AG20443 (cell line): ENCODE data around the gene CKAP2L.
"Not testable (repeated sequence)": the region's sequence is repeated elsewhere in the genome, so short reads cannot be mapped to it uniquely, and the experiment has no call there.

Experiments
- DNase-seq: peaks from one replicate; pipeline ENCODE4 v3.0.0; 2012; ENCODE audit warnings: low spot score, mixed read lengths

CKAP2L gene

DNA sequence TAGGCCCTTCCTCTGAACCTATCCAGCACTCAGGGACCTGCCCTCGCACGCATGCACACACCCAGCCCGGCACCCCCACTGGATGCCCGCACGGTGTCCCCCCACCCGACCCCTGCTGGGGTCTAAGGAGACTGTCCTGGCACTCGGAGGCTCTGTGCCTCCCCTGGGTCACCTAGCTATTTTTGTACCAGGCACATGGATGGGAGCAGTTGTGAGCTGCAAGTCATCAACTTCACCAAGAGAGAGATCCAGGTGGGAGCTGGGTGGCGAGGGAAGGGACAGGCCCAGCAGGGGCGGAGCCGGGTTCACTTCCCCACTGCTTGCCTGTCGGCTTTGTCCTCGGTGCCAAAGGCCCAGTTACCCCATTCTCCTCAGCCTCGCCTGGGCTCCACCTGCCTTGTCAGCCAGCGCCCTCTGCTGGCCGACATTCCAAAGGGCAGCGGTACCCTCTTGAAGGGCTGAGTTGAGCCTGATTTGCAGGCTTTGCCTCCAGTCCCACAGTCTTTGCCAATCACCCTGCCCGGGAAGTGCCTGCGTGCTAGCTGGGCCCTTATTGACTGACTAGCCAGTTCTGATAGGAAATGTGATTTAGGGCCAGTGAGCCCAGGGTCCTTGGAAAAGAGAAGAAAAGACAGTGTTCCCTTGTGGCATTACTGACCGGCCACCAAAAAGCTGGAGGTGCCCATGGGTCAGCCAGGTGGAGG lies 37.8 kb downstream of the CKAP2L start:
- peak; percentile 97 for DNase-seq

GRCh38 chr2:112725545-112726457 lies 38.6 kb downstream of the CKAP2L start:
- no peak for DNase-seq

GRCh38 chr2:112724591-112725525 lies 39.6 kb downstream of the CKAP2L start:
- no peak for DNase-seq

GRCh38 chr2:112723995-112724394 lies 40.4 kb downstream of the CKAP2L start:
- no peak for DNase-seq

GRCh38 chr2:112723547-112723940 lies 40.9 kb downstream of the CKAP2L start:
- no peak for DNase-seq

DNA sequence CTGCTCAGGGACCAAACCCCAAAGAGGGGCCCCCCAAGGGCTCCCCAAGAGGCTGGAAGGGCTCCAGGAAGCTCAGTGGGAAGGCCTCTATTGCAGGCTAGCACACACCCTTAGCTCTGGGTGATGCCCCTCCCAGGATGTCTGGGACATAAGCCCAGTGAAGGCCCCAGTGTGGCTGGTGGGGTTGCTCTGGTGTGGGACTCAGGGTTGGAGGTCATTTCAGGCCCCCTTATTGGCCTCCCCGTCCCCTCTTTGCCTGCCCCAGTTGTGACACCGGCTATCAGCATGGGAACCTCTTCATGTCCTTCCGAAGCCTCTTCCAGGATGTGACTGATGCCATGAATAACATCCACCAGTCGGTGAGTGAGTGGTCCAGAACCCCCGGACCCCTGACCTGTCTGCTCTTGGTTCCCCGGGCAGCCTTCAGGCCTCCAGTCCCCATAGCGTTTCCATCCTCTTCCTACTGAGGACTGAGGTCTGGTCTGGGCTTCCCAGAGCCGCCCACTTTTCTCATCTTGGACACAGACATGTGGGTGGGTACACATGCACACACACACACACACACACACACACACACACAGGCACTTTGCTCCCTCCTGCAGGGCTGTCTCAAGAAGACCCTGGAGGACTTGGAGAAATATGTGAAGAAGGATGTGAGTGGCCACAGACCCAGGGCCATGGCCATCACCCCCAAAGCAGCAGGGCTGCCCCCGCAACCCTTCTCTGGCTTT lies 41.4 kb downstream of the CKAP2L start:
- no peak for DNase-seq

GRCh38 chr2:112721819-112722522 lies 42.4 kb downstream of the CKAP2L start:
- DNase-seq: no peak

GRCh38 chr2:112720785-112721184 lies 43.6 kb downstream of the CKAP2L start, which contains the start of gene NT5DC4:
Gene NT5DC4 (plus strand): TSS chr2:112721020. CDS start chr2:112721080, 60 bp downstream.
- no peak for DNase-seq

DNA sequence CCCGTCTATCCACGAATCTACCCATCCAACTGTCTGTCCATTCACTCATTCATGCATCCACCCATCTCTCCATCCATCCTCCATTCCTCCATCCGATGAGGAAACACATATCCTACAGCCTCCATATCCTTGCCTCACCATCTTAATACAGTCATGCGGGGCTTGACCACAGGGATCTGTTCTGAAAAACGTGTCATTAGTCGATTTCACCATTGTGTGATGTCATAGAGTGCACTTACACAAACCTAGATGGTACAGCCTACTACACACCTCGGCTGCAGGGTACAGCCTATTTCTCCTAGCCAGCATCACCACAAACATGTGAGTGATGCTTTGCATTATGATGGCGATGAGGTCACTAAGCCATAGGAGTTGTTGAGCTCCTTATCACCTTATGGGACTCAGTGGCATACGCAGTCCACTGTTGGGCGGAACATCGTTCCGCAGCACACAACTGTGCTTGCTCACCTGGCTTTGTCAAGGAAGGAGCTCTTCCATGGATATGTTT lies 45.5 kb downstream of the CKAP2L start:
- DNase-seq: no peak

DNA sequence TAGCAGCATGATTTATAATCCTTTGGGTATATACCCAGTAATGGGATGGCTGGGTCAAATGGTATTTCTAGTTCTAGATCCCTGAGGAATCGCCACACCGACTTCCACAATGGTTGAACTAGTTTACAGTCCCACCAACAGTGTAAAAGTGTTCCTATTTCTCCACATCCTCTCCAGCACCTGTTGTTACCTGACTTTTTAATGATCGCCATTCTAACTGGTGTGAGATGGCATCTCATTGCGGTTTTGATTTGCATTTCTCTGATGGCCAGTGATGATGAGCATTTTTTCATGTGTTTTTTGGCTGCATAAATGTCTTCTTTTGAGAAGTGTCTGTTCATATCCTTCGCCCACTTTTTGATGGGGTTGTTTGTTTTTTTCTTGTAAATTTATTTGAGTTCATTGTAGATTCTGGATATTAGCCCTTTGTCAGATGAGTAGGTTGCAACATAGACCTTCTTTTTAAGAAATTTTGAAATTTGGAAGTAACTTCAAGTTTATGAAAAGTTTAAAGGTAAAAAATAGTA lies 47.5 kb downstream of the CKAP2L start:
- DNase-seq: not testable (repeated sequence)

DNA sequence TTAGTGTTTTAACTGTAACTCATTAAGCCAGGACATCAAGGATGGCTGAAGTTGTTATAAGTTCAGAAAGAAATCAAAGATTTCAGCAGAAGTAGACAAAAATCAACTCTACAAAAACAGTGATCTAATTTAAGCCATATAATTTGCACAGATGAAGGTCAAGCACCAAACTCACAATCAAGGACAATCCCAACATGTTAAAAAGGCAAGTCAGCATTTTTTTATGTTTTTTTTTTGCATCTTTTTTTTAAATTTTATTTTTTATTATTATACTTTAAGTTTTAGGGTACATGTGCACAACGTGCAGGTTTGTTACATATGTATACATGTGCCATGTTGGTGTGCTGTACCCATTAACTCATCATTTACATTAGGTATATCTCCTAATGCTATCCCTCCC lies 48.3 kb downstream of the CKAP2L start:
- DNase-seq: not testable (repeated sequence)

GRCh38 chr2:112714836-112715631 lies 49.4 kb downstream of the CKAP2L start:
- no peak for DNase-seq

- DNase-seq: no peak
Observed at GRCh38 chr2:112714331-112714730, 50.1 kb downstream of the CKAP2L start.

GRCh38 chr2:112713926-112714325 lies 50.5 kb downstream of the CKAP2L start:
- no peak for DNase-seq

DNA sequence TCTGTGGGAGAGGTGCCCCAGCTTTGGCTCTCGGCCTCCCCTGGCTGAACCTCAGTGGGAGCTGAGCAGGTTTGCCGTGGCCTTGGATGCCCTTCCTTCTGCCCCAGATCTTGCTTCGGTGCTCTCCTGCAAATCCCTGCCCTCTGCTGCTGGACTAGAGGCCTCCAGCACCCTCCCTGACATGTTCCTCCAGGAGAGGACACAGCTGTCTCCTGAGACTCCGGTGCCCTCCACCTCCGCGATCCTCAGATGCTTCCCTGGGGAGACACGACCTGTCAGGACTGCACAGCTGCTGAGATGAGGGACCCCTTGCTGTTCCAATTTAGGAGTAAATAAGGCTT lies 50.9 kb downstream of the CKAP2L start:
- DNase-seq: no peak

- peak; percentile 56 for DNase-seq
Observed at GRCh38 chr2:112712903-112713584, 51.4 kb downstream of the CKAP2L start.

DNA sequence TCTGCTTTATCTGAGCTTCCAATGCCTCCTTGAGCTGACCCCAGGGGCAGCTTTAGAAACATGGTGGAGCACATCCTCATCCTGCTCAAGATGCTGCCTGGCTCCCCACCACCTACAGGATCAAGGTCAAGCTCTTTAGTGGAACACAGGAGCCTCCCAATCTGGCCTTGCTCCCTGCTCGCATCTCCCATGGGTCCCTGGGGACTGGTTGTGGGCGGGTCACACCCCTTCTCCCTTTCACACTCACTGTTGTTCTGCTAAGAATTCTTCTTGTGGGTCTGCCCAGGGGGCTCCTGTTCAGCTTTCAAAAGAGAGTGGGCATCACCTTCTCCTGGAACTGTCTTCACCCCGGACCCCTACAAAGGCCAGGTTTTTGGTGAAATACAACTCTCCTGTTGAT lies 51.9 kb downstream of the CKAP2L start:
- DNase-seq: no peak

- peak; percentile 2 for DNase-seq
Observed at GRCh38 chr2:112710956-112711750, 53.3 kb downstream of the CKAP2L start.
